Spleen (tissue), 7 donors: ENCODE results near the gene TRPM1.

Experiments used
- POLR2A ChIP-seq, 3 donors: fragments of 450-650 bp; IDR thresholded peaks; one replicate each; pipeline ENCODE4 v1.5.1; 2017; ENCODE audit warnings: antibody characterized with exemption in 3 of 3, mild to moderate bottlenecking in 1 of 3
- POLR2AphosphoS5 ChIP-seq, 3 donors: sonication (generic); formaldehyde crosslinking; IDR thresholded peaks; one replicate each; pipeline ENCODE4 v1.5.1; 2017; ENCODE audit warnings: antibody characterized with exemption in 3 of 3
- TF ChIP-seq, protein P1 (sequence below), 11 experiments: fragments of 200-600 bp in 7 of 11; fragments of 450-650 bp in 4 of 11; sonication (generic) in 4 of 11; IDR thresholded peaks in 8 of 11; conservative IDR thresholded peaks in 3 of 11; 1 replicate in 7 of 11; 2 replicates in 4 of 11; pipeline versions ENCODE4 v1.4.0 to v1.8.0; 2016 to 2021; ENCODE audit warnings: antibody characterized with exemption in 11 of 11, inconsistent platforms in 4 of 11, mild to moderate bottlenecking in 1 of 11
- donor health status: DM: no; HTN: no; CAD: no; lungs with moderate emphysema.
- donor health status: DM: no; HTN: no; CAD: no.
- donor health status: DM: no; HTN: no; CAD: no.

DNA sequence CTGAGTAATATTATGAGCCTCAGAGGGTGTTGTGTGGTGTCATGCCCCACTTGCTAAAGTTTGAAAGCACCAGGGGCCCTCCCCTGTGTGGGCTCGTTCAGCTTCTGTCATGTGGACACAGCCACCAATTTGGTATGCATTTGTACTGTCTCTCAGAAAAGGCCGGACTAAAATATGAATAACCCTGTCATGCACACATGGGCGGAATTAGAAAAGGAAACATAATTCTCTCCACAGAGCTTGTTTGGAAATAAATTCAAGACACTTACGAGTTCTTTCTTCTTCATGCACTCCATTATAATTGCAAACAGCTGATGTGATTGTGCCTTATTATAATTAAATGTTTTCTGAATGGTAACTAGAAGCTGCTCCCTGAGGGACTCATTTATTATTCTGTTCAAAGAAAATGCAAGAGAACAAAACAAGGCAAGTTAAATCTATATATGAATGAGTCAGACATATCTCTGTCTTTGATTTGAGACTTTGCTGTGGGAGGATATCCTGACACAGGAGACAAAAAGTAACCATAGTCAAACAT lies 39.1 kb downstream of the TRPM1 start:
- TF ChIP-seq, protein P1, sequence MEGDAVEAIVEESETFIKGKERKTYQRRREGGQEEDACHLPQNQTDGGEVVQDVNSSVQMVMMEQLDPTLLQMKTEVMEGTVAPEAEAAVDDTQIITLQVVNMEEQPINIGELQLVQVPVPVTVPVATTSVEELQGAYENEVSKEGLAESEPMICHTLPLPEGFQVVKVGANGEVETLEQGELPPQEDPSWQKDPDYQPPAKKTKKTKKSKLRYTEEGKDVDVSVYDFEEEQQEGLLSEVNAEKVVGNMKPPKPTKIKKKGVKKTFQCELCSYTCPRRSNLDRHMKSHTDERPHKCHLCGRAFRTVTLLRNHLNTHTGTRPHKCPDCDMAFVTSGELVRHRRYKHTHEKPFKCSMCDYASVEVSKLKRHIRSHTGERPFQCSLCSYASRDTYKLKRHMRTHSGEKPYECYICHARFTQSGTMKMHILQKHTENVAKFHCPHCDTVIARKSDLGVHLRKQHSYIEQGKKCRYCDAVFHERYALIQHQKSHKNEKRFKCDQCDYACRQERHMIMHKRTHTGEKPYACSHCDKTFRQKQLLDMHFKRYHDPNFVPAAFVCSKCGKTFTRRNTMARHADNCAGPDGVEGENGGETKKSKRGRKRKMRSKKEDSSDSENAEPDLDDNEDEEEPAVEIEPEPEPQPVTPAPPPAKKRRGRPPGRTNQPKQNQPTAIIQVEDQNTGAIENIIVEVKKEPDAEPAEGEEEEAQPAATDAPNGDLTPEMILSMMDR (IDR thresholded peaks at IDR 0.05 in 8 of 11, conservative IDR thresholded peaks at IDR 0.05 in 3 of 11): no peak
- TF ChIP-seq POLR2A (IDR thresholded peaks at IDR 0.05) (no peak), POLR2AphosphoS5 (IDR thresholded peaks at IDR 0.05) (no peak)
